Caki2 (cell line): Measurements from ENCODE around the gene ADCY5. TPM values are rescaled to one million over a fixed set of nuclear protein-coding genes. Genes with fewer than 3 reads are reported as not detected.
"Not testable (repeated sequence)": the region's sequence is repeated elsewhere in the genome, so short reads cannot be mapped to it uniquely, and the experiment has no call there.

ENCODE experiments used
- DNase-seq: peaks from one replicate; pipeline ENCODE4 v3.0.0-alpha.2; 2015; ENCODE audit warnings: low read depth
- in situ Hi-C: cut with HindIII; loops from 2 replicates; pipeline ENCODE4 v1.10.0; 2016; ENCODE audit warnings: low sequenced_read_pairs, low pct_unique_long_range_greater_than_20kb, mixed read lengths
- total RNA-seq: library from RNA; depleted of rRNA; stranded (reverse); fragments of >200 nt; shearing (Covaris generic); gene quantifications from 2 replicates; pipeline ENCODE4 v1.2.3, GENCODE V29; 2014; ENCODE audit warnings: low replicate concordance; rRNA removed

The ADCY5 gene
- total RNA-seq, 1 experiment from 2014 or later: 5.9 TPM

GRCh38 chr3:123239756-123240155, 209.1 kb downstream of the ADCY5 start:
- no peak for DNase-seq
- in situ Hi-C loops: no loop called here

DNA sequence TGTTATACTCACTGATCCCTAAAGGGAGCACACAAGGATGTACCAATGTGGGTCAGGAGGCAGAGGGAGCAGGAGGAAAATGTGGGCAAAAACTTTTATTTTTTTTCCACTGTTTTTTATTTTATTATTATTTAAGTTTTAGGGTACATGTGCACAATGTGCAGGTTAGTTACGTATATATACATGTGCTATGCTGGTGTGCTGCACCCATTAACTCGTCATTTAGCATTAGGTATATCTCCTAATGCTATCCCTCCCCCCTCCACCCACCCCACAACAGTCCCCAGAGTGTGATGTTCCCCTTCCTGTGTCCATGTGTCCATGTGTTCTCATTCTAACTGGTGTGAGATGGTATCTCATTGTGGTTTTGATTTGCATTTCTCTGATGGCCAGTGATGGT, 209.7 kb downstream of the ADCY5 start:
- in situ Hi-C loops, DNase-seq: not testable (repeated sequence)

GRCh38 chr3:123236902-123237301, 212.0 kb downstream of the ADCY5 start:
- in situ Hi-C loops: no loop called here
- no peak for DNase-seq

Other genes starting within 250 kb of the ADCY5 start
- 21.7 and 62.8 TPM in 2 replicates for gene SEC22A, start 247.1 kb downstream of the ADCY5 start, total RNA-seq
- gene HACD2, start 136.0 kb upstream of the ADCY5 start, total RNA-seq: 7.7 and 8.6 TPM in 2 replicates